ENCODE data around the gene STK10. TPM values are rescaled to one million over a fixed set of nuclear protein-coding genes. Genes with fewer than 3 reads are reported as not detected.

Gene STK10
- total and polyA plus RNA-seq, 9 of the 15 experiments (the other 6 are each of a cell fraction or from before 2014, with no cell fraction given): 0.30 to 6.7 (median 2.4) TPM

DNA sequence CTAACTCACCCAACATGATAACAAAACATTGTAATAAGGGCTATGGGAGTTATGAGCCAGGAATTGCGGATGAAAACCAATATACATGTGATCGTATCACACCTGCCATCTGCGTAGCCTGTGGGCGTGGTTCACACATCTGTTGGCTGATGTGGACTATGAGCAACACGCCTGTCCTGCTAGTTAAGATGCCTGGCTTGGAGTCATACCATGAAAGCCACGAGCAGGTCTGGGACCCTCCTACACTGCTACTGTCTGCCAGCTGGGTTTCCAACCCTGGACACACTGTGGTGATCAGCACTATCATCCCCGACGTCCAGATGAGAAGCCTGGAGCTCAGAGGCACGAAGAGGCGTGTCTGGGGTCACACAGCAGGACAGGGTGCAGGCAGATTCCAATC, 40.2 kb downstream of the STK10 start (continued):
- TF ChIP-seq, protein P1, sequence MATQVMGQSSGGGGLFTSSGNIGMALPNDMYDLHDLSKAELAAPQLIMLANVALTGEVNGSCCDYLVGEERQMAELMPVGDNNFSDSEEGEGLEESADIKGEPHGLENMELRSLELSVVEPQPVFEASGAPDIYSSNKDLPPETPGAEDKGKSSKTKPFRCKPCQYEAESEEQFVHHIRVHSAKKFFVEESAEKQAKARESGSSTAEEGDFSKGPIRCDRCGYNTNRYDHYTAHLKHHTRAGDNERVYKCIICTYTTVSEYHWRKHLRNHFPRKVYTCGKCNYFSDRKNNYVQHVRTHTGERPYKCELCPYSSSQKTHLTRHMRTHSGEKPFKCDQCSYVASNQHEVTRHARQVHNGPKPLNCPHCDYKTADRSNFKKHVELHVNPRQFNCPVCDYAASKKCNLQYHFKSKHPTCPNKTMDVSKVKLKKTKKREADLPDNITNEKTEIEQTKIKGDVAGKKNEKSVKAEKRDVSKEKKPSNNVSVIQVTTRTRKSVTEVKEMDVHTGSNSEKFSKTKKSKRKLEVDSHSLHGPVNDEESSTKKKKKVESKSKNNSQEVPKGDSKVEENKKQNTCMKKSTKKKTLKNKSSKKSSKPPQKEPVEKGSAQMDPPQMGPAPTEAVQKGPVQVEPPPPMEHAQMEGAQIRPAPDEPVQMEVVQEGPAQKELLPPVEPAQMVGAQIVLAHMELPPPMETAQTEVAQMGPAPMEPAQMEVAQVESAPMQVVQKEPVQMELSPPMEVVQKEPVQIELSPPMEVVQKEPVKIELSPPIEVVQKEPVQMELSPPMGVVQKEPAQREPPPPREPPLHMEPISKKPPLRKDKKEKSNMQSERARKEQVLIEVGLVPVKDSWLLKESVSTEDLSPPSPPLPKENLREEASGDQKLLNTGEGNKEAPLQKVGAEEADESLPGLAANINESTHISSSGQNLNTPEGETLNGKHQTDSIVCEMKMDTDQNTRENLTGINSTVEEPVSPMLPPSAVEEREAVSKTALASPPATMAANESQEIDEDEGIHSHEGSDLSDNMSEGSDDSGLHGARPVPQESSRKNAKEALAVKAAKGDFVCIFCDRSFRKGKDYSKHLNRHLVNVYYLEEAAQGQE (IDR thresholded peaks at IDR 0.05; ENCODE audit: borderline replicate concordance): no peak
- TF ChIP-seq, protein P1 (CRISPR knock-in tag; IDR thresholded peaks at IDR 0.05; ENCODE audit: low read depth): no peak
- TF ChIP-seq ZFPM2 (CRISPR knock-in tag; IDR thresholded peaks at IDR 0.05) (no peak), KAT7 (CRISPR knock-in tag; IDR thresholded peaks at IDR 0.05; ENCODE audit: borderline replicate concordance) (no peak), TRIM24 (IDR thresholded peaks at IDR 0.05) (peak in 1 of 2 experiments; percentile 32; a peak in 1 of 4 replicates), TRIM28 (IDR thresholded peaks at IDR 0.05) (no peak), SP1 (CRISPR knock-in tag; IDR thresholded peaks at IDR 0.05) (no peak), OTX1 (CRISPR knock-in tag; IDR thresholded peaks at IDR 0.05) (no peak), ZNF311 (CRISPR knock-in tag; IDR thresholded peaks at IDR 0.05) (no peak), ZFX (CRISPR knock-in tag; IDR thresholded peaks at IDR 0.05) (0 out of 2 replicates have a peak, but pooled peaks have one; percentile 31), FUS (optimal IDR thresholded peaks at IDR 0.05; ENCODE audit: low read depth, low read length) (no peak), ETS2 (tag; IDR thresholded peaks at IDR 0.05; ENCODE audit: borderline replicate concordance, poor library complexity, severe bottlenecking) (no peak), POLR2AphosphoS5 (IDR thresholded peaks at IDR 0.05; ENCODE audit: control insufficient read depth, insufficient read depth, low read depth, low read length) (peak; percentile 33; the same call in 1 of the 2 replicates), ZNF143 (CRISPR knock-in tag; IDR thresholded peaks at IDR 0.05) (no peak), ARID1B (IDR thresholded peaks at IDR 0.05) (peak; percentile 54; the same call in 1 of the 2 replicates), CREM (IDR thresholded peaks at IDR 0.05; ENCODE audit: low read depth) (peak; percentile 12; the same call in 1 of the 2 replicates), TCF3 (CRISPR knock-in tag; IDR thresholded peaks at IDR 0.05) (peak; percentile 75), SIN3B (IDR thresholded peaks at IDR 0.05; ENCODE audit: low read depth) (no peak)
- TF ChIP-seq, protein P2, sequence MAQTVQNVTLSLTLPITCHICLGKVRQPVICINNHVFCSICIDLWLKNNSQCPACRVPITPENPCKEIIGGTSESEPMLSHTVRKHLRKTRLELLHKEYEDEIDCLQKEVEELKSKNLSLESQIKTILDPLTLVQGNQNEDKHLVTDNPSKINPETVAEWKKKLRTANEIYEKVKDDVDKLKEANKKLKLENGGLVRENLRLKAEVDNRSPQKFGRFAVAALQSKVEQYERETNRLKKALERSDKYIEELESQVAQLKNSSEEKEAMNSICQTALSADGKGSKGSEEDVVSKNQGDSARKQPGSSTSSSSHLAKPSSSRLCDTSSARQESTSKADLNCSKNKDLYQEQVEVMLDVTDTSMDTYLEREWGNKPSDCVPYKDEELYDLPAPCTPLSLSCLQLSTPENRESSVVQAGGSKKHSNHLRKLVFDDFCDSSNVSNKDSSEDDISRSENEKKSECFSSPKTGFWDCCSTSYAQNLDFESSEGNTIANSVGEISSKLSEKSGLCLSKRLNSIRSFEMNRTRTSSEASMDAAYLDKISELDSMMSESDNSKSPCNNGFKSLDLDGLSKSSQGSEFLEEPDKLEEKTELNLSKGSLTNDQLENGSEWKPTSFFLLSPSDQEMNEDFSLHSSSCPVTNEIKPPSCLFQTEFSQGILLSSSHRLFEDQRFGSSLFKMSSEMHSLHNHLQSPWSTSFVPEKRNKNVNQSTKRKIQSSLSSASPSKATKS (CRISPR knock-in tag; IDR thresholded peaks at IDR 0.05): no peak
- TF ChIP-seq, protein P3, sequence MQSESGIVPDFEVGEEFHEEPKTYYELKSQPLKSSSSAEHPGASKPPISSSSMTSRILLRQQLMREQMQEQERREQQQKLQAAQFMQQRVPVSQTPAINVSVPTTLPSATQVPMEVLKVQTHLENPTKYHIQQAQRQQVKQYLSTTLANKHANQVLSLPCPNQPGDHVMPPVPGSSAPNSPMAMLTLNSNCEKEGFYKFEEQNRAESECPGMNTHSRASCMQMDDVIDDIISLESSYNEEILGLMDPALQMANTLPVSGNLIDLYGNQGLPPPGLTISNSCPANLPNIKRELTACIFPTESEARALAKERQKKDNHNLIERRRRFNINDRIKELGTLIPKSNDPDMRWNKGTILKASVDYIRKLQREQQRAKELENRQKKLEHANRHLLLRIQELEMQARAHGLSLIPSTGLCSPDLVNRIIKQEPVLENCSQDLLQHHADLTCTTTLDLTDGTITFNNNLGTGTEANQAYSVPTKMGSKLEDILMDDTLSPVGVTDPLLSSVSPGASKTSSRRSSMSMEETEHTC (IDR thresholded peaks at IDR 0.05): no peak
